ENCODE measurements around the gene SLCO3A1.

The SLCO3A1 gene

DNA sequence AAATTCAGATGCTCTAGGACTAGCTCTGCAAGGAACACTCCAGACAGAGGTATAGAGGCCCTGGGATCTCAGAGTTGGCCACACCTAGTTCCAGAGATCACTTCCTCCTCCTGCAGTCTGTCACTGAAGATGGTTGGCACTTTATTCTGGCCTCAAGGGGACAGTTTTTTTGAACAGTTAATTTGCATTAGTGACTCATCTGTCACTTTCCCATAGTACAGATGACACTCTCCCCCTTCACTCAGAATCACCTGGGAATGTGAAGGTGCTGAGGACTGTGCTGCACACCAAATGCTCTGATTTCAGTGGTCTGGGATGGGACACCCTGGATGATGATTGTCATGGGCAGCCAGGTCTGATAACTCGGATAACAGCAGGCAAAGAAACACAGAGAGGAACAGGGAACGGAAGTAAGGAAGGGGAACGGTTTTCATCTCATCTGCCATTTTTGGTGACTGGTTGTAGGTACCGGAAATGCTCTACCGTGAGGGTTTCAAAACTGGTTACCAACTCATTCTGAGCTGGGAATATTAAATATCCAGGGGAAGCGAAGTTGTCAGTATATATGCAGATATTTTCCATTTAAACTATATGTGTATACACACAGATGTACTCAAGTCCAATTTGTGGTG is 307.6 kb downstream of the SLCO3A1 start:
- Histone ChIP-seq H3K4me2 (ENCODE audit: low read depth, low read length, poor library complexity, severe bottlenecking) (no peak overlapping the region), H3K4me1 (ENCODE audit: insufficient read depth, low read length, poor library complexity, severe bottlenecking) (no peaks in the 10 kb centered on the region)

DNA sequence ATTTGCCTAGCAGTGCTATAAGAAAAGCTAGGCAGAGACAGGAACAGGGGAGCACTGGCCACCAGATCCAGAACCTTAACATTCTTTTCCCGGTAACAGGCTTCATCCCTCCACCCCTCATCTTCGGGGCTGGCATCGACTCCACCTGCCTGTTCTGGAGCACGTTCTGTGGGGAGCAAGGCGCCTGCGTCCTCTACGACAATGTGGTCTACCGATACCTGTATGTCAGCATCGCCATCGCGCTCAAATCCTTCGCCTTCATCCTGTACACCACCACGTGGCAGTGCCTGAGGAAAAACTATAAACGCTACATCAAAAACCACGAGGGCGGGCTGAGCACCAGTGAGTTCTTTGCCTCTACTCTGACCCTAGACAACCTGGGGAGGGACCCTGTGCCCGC is 309.1 kb downstream of the SLCO3A1 start:
- no peaks in the 10 kb centered on the region for H3K79me2 ChIP-seq (ENCODE audit: insufficient read depth, low read length)

More for the DNA sequence above, 307.6 kb downstream of the SLCO3A1 start:
- Histone ChIP-seq H3K36me3 (ENCODE audit: insufficient read depth, low read length) (no peaks in the 10 kb centered on the region), H3K9me3 (ENCODE audit: insufficient read depth, low read depth, low read length) (no peaks in the 10 kb centered on the region), H3K4me3 (ENCODE audit: low read length, poor library complexity, severe bottlenecking) (no peak overlapping the region), H2AFZ (ENCODE audit: low read length) (no peak overlapping the region), H4K20me1 (ENCODE audit: insufficient read depth, low read length, poor library complexity, severe bottlenecking) (no peaks in the 10 kb centered on the region), H3K27me3 (ENCODE audit: insufficient read depth, low read length, poor library complexity, severe bottlenecking) (no peaks in the 10 kb centered on the region), H3K9me2 (replicated peaks; ENCODE audit: low read depth, low read length) (no peaks in the 10 kb centered on the region), H3K9ac (ENCODE audit: low read depth, low read length, poor library complexity, severe bottlenecking) (no peak overlapping the region), H3K79me2 (ENCODE audit: insufficient read depth, low read length) (no peaks in the 10 kb centered on the region), H3F3A (ENCODE audit: low read depth) (no peaks in the 10 kb centered on the region)
- no peak for TF ChIP-seq EZH2phosphoT487 (IDR thresholded peaks at IDR 0.05; ENCODE audit: borderline replicate concordance)
- TF ChIP-seq, protein P1, sequence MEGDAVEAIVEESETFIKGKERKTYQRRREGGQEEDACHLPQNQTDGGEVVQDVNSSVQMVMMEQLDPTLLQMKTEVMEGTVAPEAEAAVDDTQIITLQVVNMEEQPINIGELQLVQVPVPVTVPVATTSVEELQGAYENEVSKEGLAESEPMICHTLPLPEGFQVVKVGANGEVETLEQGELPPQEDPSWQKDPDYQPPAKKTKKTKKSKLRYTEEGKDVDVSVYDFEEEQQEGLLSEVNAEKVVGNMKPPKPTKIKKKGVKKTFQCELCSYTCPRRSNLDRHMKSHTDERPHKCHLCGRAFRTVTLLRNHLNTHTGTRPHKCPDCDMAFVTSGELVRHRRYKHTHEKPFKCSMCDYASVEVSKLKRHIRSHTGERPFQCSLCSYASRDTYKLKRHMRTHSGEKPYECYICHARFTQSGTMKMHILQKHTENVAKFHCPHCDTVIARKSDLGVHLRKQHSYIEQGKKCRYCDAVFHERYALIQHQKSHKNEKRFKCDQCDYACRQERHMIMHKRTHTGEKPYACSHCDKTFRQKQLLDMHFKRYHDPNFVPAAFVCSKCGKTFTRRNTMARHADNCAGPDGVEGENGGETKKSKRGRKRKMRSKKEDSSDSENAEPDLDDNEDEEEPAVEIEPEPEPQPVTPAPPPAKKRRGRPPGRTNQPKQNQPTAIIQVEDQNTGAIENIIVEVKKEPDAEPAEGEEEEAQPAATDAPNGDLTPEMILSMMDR (conservative IDR thresholded peaks at IDR 0.05; ENCODE audit: low read length), result no peak

DNA sequence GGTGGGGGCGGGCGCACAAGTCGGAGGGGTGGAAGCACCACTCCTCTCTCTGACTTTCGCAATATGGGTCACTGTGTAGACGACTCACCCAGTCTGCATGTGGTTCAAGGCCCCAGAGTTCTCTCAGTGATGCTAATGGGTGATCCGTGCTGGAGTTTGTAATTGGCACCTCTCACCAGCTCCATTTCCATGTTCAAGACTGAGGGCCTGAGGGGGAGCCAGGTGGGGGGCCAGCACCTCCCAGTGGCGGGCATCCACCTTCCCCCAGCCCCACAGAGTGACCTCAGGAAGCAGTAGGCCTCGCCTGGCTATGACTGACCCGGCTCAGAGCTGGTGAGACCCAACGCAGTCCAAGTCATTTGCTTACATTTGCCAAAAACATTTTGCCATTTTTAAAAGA is 310.1 kb downstream of the SLCO3A1 start:
- H3K4me1 ChIP-seq (ENCODE audit: insufficient read depth, low read length, poor library complexity, severe bottlenecking), result no peaks in the 10 kb centered on the region
- H3K4me3 ChIP-seq (ENCODE audit: low read length, poor library complexity, severe bottlenecking), result no peak overlapping the region
- H2AFZ ChIP-seq (ENCODE audit: low read length), result no peak overlapping the region
- no peaks in the 10 kb centered on the region for H3K36me3 ChIP-seq (ENCODE audit: insufficient read depth, low read length)
- TF ChIP-seq, protein P1 (conservative IDR thresholded peaks at IDR 0.05; ENCODE audit: low read length), result no peak
- no peak for TF ChIP-seq EZH2phosphoT487 (IDR thresholded peaks at IDR 0.05; ENCODE audit: borderline replicate concordance)
- H3K79me2 ChIP-seq (ENCODE audit: insufficient read depth, low read length), result no peaks in the 10 kb centered on the region
- H3K27me3 ChIP-seq (ENCODE audit: insufficient read depth, low read length, poor library complexity, severe bottlenecking), result no peaks in the 10 kb centered on the region
- H4K20me1 ChIP-seq (ENCODE audit: insufficient read depth, low read length, poor library complexity, severe bottlenecking), result no peaks in the 10 kb centered on the region
- no peaks in the 10 kb centered on the region for H3F3A ChIP-seq (ENCODE audit: low read depth)
- H3K4me2 ChIP-seq (ENCODE audit: low read depth, low read length, poor library complexity, severe bottlenecking), result no peak overlapping the region
- no peak overlapping the region for H3K9ac ChIP-seq (ENCODE audit: low read depth, low read length, poor library complexity, severe bottlenecking)
- H3K9me2 ChIP-seq (replicated peaks; ENCODE audit: low read depth, low read length), result no peaks in the 10 kb centered on the region
- no peaks in the 10 kb centered on the region for H3K9me3 ChIP-seq (ENCODE audit: insufficient read depth, low read depth, low read length)

More for the DNA sequence above, 309.1 kb downstream of the SLCO3A1 start:
- no peak overlapping the region for H3K4me2 ChIP-seq (ENCODE audit: low read depth, low read length, poor library complexity, severe bottlenecking)
- H3K27me3 ChIP-seq (ENCODE audit: insufficient read depth, low read length, poor library complexity, severe bottlenecking), result no peaks in the 10 kb centered on the region
- H3K9ac ChIP-seq (ENCODE audit: low read depth, low read length, poor library complexity, severe bottlenecking), result no peak overlapping the region
- no peaks in the 10 kb centered on the region for H4K20me1 ChIP-seq (ENCODE audit: insufficient read depth, low read length, poor library complexity, severe bottlenecking)
- H3K4me3 ChIP-seq (ENCODE audit: low read length, poor library complexity, severe bottlenecking), result no peak overlapping the region
- H3K9me3 ChIP-seq (ENCODE audit: insufficient read depth, low read depth, low read length), result no peaks in the 10 kb centered on the region
- no peaks in the 10 kb centered on the region for H3K9me2 ChIP-seq (replicated peaks; ENCODE audit: low read depth, low read length)
- TF ChIP-seq, protein P1 (conservative IDR thresholded peaks at IDR 0.05; ENCODE audit: low read length), result no peak
- TF ChIP-seq EZH2phosphoT487 (IDR thresholded peaks at IDR 0.05; ENCODE audit: borderline replicate concordance), result no peak
- no peaks in the 10 kb centered on the region for H3K36me3 ChIP-seq (ENCODE audit: insufficient read depth, low read length)
- H2AFZ ChIP-seq (ENCODE audit: low read length), result no peak overlapping the region
- H3F3A ChIP-seq (ENCODE audit: low read depth), result no peaks in the 10 kb centered on the region
- no peaks in the 10 kb centered on the region for H3K4me1 ChIP-seq (ENCODE audit: insufficient read depth, low read length, poor library complexity, severe bottlenecking)

Data from Loucy (cell line).